ENCODE measurements around the gene TMEM143.

DNA sequence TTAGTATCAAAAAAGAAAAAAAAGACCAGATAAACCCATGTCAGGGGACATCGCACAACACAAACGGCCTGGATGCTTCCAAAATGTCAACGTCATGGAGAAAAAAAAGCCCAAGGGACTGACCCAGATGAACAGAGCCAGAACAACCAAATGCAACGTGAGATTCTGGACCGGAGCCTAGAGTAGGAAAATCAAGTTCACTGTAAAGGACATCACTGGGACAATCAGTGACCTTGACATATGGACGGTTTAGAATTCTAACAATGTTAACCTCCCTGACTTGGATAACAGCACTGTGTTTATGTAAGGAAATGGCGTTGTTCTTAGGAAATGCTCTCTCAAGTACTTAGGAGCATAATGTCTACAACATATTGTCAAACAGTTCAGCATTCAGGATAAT lies 53.5 kb downstream of the TMEM143 start:
- TF ChIP-seq, protein P1, sequence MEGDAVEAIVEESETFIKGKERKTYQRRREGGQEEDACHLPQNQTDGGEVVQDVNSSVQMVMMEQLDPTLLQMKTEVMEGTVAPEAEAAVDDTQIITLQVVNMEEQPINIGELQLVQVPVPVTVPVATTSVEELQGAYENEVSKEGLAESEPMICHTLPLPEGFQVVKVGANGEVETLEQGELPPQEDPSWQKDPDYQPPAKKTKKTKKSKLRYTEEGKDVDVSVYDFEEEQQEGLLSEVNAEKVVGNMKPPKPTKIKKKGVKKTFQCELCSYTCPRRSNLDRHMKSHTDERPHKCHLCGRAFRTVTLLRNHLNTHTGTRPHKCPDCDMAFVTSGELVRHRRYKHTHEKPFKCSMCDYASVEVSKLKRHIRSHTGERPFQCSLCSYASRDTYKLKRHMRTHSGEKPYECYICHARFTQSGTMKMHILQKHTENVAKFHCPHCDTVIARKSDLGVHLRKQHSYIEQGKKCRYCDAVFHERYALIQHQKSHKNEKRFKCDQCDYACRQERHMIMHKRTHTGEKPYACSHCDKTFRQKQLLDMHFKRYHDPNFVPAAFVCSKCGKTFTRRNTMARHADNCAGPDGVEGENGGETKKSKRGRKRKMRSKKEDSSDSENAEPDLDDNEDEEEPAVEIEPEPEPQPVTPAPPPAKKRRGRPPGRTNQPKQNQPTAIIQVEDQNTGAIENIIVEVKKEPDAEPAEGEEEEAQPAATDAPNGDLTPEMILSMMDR (IDR thresholded peaks at IDR 0.05), result no peak
- TF ChIP-seq POLR2A (IDR thresholded peaks at IDR 0.05) (no peak), POLR2AphosphoS5 (IDR thresholded peaks at IDR 0.05; ENCODE audit: insufficient read depth in 1 of 2, low read depth in 1 of 2) (peak in 1 of 2 donors; percentile 64)
